Upper lobe of left lung (tissue), 4 donors: Measurements from ENCODE around the gene OR6K6.

ENCODE experiments used
- EP300 ChIP-seq, 4 donors: sonication (generic); formaldehyde crosslinking; IDR thresholded peaks; one replicate each; pipeline ENCODE4 v1.5.1; 2017; ENCODE audit warnings: antibody characterized with exemption in 4 of 4, control low read depth in 2 of 4
- POLR2A ChIP-seq, 4 donors: fragments of 450-650 bp; IDR thresholded peaks; one replicate each; pipeline ENCODE4 v1.5.1; 2016 to 2017; ENCODE audit warnings: antibody characterized with exemption in 4 of 4, mild to moderate bottlenecking in 2 of 4
- TF ChIP-seq, protein P1 (sequence below), 6 experiments: fragments of 450-650 bp in 4 of 6; fragments of 200-600 bp in 2 of 6; sonication (generic) in 2 of 6; IDR thresholded peaks; one replicate each; pipeline ENCODE4 v1.5.1; 2016 to 2019; ENCODE audit warnings: antibody characterized with exemption in 6 of 6

DNA sequence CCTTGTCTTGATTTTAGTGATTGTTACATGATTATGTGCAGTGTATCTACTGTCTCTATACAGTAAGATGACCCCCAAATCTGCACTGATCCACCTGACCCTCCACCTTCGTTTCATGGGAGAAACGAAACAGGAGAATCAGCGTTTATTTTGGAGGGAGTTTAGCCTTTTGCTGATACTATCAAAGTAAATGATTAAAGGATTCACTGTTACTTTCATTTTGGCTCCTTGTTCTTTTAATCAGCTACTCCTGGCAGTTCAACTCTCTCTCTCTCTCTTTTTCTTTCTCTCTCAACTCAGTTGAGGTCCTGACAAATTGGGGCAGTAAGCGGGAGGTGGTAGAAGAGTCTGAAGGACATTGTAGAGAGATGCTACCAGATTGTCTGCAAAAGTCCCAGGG is 24.1 kb upstream of the OR6K6 start:
- TF ChIP-seq POLR2A (IDR thresholded peaks at IDR 0.05) (no peak), EP300 (IDR thresholded peaks at IDR 0.05) (no peak)
- TF ChIP-seq, protein P1, sequence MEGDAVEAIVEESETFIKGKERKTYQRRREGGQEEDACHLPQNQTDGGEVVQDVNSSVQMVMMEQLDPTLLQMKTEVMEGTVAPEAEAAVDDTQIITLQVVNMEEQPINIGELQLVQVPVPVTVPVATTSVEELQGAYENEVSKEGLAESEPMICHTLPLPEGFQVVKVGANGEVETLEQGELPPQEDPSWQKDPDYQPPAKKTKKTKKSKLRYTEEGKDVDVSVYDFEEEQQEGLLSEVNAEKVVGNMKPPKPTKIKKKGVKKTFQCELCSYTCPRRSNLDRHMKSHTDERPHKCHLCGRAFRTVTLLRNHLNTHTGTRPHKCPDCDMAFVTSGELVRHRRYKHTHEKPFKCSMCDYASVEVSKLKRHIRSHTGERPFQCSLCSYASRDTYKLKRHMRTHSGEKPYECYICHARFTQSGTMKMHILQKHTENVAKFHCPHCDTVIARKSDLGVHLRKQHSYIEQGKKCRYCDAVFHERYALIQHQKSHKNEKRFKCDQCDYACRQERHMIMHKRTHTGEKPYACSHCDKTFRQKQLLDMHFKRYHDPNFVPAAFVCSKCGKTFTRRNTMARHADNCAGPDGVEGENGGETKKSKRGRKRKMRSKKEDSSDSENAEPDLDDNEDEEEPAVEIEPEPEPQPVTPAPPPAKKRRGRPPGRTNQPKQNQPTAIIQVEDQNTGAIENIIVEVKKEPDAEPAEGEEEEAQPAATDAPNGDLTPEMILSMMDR (IDR thresholded peaks at IDR 0.05), result no peak
